GM18861 (cell line): Measurements from ENCODE around the gene RAB6B.

Source experiments
- ATAC-seq: cut with Tn5 transposase; IDR thresholded peaks from one replicate; pipeline ENCODE4 v1.9.1; 2021; ENCODE audit not compliant: unreplicated experiment

RAB6B gene

DNA sequence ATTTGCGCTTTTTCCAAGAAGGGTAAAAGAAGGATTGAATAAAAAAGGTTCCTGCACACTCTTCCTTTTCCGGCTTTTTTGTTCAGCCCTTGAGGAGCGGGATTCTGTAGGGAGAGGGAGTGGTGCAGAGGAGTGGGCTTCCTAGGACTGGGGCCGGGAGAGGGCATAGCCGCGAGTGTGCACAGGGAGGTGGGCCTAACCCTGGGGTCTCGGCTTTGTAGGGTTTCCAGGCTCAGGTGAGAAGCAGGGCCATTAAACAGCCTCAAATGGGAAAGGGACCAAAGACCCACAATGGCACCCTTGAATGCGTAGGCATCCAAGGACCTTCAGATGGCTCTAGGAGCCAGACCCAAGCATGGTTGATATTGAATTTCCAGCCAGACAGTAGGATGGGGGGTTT is 35.4 kb upstream of the RAB6B start:
- ATAC-seq = no peak

DNA sequence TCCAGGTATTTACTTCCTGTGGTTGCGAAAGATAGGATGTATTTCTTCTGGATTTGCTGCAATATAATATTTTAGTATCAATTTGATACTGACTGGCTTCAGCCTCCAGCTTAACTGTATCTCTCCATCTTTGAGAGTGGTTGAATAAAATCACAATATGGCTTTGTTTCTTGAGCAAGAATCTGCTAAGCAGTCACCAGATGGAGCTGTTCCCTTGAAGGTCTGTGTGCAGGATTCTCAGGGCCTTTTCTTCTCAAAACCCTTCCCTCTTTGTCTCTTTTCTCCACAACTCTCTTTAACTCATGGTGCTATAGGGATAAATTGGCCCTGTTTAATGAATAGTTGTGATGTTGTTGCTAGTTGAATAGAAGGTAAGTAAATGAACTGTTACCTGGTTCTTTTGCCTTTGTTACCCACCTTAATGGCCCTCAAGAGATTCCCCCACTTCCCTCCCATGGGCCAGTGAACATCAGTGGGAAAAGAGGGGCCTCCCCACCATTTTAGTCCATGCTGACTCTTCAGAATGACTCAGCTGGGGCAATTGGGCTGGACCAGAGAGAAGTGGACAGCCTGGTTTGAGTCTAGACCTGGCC is 34.8 kb upstream of the RAB6B start:
- ATAC-seq = no peak

GRCh38 chr3:133928903-133929607 is 33.4 kb upstream of the RAB6B start:
- no peak for ATAC-seq

- ATAC-seq = no peak
Measured at GRCh38 chr3:133928136-133928893, 32.6 kb upstream of the RAB6B start.

DNA sequence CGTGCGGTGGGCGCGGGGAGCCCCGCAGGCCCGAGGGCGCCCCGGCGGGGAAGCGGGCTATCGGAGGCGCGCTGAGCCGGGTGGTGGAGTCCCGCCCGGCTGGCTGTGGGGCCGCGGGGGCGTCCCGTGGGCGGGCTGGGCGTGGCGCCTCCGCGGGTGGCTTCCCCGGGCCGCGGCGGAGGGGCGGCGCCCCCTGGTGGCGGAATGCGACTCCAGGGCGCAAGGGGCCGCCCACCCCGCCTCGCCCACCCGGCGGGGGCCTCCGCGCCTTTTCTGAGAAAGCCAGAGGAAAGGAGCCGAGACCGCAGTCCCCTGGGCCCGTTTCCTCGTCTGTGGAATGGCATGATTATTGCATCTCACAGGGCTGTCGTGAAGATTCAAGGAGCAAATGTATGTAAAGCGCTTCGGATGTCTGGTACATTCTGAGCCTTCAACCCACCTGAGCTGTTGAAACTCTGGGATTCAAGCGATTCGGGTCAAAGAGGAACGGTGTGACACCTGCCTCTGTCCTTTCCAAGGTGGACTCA is 31.9 kb upstream of the RAB6B start:
- peak; percentile 47 for ATAC-seq

DNA sequence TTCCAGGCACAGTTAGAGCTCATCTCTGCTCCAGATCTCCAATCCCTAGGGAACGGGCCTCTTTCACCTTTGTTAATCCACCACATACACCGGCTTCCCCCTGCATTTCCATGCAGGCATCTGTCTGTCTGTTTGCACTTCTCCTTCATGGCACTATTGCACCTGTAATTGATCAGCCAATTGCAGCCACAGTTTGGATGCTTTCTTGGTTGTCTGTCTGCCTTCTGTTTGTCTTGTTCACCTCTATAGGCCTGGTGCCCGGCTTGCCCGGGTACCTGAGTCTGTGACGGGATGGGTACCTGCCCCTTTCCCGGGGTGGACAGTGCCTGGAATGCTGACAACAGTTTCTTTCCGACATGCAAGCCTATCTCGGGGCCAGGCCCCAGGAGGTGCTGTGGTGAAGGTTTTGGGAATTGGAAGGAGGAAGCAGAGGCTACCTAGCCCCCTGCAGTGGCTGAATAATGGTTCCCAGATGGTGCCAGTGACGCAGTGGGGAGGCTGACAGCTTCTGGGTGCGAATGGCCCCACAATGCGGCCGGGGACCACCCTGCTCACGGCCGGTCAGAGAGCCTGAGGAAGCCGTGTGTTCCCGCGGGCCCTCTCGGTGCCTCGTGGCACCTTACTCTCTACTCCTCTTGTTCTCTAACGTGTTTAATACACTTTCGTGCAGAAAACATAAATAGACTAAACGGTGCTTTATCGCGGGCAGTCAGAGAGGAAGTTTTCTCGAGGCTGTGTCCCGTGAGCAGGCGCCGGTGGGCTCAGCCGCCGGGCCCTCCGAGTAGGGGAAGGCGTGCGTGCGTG is 31.3 kb upstream of the RAB6B start:
- ATAC-seq = no peak

- ATAC-seq = no peak
Measured at GRCh38 chr3:133925960-133926735, 30.5 kb upstream of the RAB6B start.

GRCh38 chr3:133924041-133924440 is 28.4 kb upstream of the RAB6B start:
- no peak for ATAC-seq

- no peak for ATAC-seq
Measured at GRCh38 chr3:133921592-133921991, 25.9 kb upstream of the RAB6B start.

GRCh38 chr3:133917144-133917543 is 21.5 kb upstream of the RAB6B start:
- ATAC-seq = no peak

GRCh38 chr3:133915685-133916658 is 20.3 kb upstream of the RAB6B start:
- no peak for ATAC-seq

DNA sequence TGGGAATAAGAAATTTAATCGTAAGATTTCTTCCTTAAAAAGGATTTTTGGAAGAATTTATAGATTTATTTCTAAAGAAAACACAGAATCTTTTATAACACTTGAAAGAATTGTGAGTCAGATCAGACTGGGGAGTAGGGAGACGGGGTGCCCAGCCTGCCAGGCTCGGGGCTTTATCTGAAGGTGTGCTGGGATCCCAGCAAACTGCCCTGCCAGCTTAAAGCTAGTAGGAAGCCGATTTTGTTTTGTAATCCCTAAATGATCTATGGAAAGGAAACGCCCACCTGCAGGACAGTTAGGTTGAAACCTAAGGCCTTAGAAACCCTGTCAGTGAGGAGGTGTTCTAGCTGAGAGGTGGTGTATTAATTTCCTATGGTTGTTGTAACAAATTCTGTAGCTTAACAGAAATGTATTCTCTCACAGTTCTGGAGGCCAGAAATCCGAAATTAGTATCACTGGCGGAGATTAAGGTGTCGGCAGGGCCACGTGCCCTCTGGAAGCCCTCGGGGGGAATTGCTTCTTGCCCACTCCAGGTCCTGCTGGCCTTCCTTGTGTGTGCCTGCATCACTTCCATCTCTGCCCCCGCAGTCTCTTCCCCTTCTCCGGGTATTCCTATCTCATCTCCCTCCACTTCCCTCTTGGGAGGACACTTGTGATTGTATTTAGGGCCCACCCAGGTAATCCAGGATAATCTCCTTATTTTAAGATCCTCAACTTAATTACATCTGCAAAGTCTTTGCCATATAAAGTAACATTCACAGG is 19.3 kb upstream of the RAB6B start:
- no peak for ATAC-seq

DNA sequence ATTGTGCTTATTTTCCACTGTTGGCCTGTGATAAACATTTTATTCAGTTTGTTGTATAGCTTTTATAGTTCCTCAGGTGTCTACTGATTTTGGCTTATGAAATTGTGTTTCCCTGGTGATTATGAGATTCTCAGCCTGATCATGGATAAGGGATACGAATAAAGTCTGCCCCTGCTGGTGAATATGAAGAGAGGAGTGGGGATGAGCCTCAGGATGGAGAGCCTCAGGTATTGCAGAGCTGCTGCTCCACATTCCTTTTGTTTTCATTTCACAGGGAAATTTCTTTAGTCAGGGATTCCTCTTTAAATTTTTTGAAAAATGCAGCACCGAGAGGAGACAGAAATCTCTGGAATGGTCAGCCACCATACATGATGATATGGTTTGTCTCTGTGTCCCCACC is 14.7 kb upstream of the RAB6B start:
- no peak for ATAC-seq

- ATAC-seq = no peak
Measured at GRCh38 chr3:133905376-133905775, 9.7 kb upstream of the RAB6B start.

- ATAC-seq = no peak
Measured at GRCh38 chr3:133901847-133902246, 6.2 kb upstream of the RAB6B start.

DNA sequence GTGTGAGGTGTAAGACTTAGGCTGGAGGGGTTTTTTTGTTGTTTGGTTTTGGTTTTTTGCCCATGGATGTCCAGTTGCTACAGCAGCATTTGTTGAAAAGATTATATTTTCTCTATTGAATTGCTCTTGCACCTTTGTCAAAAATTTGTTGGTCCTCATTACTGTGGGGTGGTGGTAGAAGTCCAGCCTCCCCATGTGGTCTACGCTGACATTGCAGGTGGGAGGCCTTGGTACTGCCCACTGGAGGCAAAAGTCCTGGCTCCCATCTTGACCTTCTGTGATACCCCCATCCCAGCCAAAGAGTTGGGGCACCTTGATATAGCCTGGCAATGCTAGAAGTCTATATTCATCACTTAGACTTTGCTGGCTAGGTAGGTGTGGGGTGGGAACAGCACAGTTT is 5.4 kb upstream of the RAB6B start:
- ATAC-seq = no peak

- no peak for ATAC-seq
Measured at GRCh38 chr3:133899311-133899710, 3.6 kb upstream of the RAB6B start.

DNA sequence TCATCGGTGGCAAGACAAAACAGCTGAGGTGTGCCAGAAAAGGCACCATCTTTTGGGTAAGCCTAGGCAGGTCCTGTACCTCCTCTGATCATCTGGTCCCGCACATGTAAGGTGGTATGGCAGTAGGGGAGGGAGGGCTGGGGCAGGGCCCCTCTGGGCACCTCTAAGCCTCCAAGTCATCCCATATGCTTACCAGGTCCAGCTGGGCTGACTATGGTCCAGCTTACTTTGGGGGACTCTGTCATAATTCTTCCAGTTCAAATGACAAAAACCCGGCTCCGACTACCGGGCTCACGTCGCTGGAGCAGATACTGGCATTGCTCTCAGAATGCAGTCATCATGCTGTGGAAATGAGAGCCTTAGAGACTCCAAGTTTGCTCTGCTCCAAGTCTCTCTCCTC is 1.9 kb upstream of the RAB6B start:
- no peak for ATAC-seq
